Ishikawa (cell line): ENCODE measurements around the gene EGR4.

Source experiments
- CEBPB ChIP-seq: IDR thresholded peaks from 2 replicates; pipeline ENCODE4 v1.6.1; 2012
- CREB1 ChIP-seq: IDR thresholded peaks from 2 replicates; pipeline ENCODE4 v1.6.1; 2012; ENCODE audit warnings: low read depth
- EGR1 ChIP-seq: IDR thresholded peaks from 2 replicates; pipeline ENCODE4 v1.6.1; 2012
- EP300 ChIP-seq: IDR thresholded peaks from 2 replicates; pipeline ENCODE4 v1.6.1; 2012; ENCODE audit warnings: borderline replicate concordance
- FOXM1 ChIP-seq: IDR thresholded peaks from 2 replicates; pipeline ENCODE4 v1.6.1; 2012; ENCODE audit warnings: low read depth, borderline replicate concordance
- NFIC ChIP-seq: IDR thresholded peaks from 2 replicates; pipeline ENCODE4 v1.6.1; 2012
- RAD21 ChIP-seq: IDR thresholded peaks from 2 replicates; pipeline ENCODE4 v1.6.1; 2012; ENCODE audit warnings: low read depth
- TAF1 ChIP-seq: IDR thresholded peaks from 2 replicates; pipeline ENCODE4 v1.6.1; 2012; ENCODE audit warnings: low read depth, mild to moderate bottlenecking
- TCF12 ChIP-seq: IDR thresholded peaks from 2 replicates; pipeline ENCODE4 v1.6.1; 2012; ENCODE audit warnings: low read depth
- TEAD4 ChIP-seq: IDR thresholded peaks from 2 replicates; pipeline ENCODE4 v1.6.1; 2012
- YY1 ChIP-seq: IDR thresholded peaks from 2 replicates; pipeline ENCODE4 v1.6.1; 2012; ENCODE audit warnings: low read depth
- ZBTB7A ChIP-seq: IDR thresholded peaks from 2 replicates; pipeline ENCODE4 v1.6.1; 2012; ENCODE audit warnings: low read depth
- TF ChIP-seq, protein P1 (sequence below): IDR thresholded peaks from 2 replicates; pipeline ENCODE4 v1.6.1; 2012; ENCODE audit warnings: low read depth, mild to moderate bottlenecking
- TF ChIP-seq, protein P2 (sequence below): IDR thresholded peaks from 2 replicates; pipeline ENCODE4 v1.6.1; 2012
- TF ChIP-seq, protein P3 (sequence below): IDR thresholded peaks from 2 replicates; pipeline ENCODE4 v1.6.1; 2012

EGR4 gene

DNA sequence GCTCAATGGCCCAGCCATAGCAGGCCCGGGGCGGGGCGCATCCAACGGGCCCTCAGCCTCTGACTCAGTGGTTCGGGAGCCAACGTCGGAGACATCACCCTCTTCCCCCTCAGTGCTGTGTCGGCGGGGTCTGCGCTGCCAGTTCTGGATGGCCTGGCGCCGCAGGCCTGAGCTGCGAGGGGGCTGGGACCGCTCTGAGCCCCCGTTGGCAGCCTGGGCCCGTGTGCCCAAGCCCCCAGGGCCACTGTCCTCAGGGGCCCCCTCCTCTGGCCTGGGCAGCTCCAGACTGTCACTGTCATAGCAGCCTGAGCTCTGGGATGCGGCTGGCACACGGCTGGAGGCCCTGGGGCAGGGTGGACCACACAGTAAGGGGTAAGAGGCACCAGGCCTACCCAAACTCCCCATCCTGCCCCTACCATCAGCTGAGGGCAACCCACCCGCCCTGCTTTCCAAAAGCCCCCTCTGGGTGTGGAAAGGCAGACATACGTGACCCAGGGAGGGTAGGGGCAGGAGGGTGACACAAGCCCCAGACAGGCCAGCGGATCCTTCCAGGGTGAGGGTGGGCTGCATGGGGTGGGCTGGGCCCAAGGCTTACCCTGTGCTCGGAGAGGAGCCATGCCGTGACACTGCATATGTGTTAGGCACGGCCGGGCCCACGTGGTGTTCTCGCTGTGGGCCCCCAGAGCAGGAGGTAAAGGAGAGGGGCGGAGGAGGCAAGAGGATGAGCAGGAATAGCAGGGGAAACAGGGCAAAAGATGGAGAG is 27.9 kb downstream of the EGR4 start:
- TF ChIP-seq EGR1 (no peak), RAD21 (no peak), CEBPB (no peak), FOXM1 (no peak), YY1 (no peak), CREB1 (no peak), TAF1 (no peak), EP300 (no peak), NFIC (no peak), ZBTB7A (no peak)
- TF ChIP-seq, protein P1, sequence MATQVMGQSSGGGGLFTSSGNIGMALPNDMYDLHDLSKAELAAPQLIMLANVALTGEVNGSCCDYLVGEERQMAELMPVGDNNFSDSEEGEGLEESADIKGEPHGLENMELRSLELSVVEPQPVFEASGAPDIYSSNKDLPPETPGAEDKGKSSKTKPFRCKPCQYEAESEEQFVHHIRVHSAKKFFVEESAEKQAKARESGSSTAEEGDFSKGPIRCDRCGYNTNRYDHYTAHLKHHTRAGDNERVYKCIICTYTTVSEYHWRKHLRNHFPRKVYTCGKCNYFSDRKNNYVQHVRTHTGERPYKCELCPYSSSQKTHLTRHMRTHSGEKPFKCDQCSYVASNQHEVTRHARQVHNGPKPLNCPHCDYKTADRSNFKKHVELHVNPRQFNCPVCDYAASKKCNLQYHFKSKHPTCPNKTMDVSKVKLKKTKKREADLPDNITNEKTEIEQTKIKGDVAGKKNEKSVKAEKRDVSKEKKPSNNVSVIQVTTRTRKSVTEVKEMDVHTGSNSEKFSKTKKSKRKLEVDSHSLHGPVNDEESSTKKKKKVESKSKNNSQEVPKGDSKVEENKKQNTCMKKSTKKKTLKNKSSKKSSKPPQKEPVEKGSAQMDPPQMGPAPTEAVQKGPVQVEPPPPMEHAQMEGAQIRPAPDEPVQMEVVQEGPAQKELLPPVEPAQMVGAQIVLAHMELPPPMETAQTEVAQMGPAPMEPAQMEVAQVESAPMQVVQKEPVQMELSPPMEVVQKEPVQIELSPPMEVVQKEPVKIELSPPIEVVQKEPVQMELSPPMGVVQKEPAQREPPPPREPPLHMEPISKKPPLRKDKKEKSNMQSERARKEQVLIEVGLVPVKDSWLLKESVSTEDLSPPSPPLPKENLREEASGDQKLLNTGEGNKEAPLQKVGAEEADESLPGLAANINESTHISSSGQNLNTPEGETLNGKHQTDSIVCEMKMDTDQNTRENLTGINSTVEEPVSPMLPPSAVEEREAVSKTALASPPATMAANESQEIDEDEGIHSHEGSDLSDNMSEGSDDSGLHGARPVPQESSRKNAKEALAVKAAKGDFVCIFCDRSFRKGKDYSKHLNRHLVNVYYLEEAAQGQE, result no peak

DNA sequence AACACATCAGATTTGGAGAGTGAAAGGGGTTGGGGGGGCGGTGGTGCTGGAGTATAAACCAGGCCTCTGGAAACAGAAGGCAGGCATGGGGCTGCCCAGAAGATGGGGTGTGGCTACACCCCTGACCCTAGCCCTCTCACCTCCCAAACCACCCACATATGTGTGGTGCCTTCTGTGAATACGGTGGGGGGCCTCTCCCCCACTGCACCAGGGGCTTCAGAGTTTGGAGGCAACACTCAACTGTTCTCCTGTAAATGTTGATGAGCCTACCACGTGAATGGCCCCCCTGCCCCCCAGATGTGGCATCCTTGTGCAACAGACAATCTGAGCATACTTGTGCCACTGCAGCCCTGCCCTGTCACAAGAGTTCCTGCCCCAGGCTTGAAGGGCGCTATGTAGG is 28.6 kb downstream of the EGR4 start:
- TF ChIP-seq RAD21 (no peak), TCF12 (no peak), CEBPB (0 out of 2 replicates have a peak, but pooled peaks have one; percentile 14), EGR1 (no peak), FOXM1 (no peak)

DNA sequence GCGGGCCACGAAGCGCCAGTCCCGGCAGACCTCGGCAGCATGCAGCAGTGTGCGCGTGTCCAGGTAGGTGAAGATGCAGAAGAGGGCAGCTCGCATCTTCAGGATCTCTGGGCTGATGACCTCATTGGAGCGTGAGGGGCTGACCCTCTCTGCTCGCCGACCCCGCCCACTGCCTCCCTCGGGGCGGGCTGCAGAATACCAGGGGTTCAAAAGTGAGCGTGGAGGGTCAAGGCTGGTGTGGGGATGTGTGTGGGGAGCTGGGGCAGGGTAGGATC is 29.1 kb downstream of the EGR4 start:
- TF ChIP-seq CREB1 (no peak), CEBPB (no peak), YY1 (no peak), EGR1 (no peak), RAD21 (no peak), TEAD4 (no peak), FOXM1 (no peak), NFIC (no peak), ZBTB7A (no peak), TAF1 (no peak)
- TF ChIP-seq, protein P2, sequence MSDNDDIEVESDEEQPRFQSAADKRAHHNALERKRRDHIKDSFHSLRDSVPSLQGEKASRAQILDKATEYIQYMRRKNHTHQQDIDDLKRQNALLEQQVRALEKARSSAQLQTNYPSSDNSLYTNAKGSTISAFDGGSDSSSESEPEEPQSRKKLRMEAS, result no peak
- TF ChIP-seq, protein P3, sequence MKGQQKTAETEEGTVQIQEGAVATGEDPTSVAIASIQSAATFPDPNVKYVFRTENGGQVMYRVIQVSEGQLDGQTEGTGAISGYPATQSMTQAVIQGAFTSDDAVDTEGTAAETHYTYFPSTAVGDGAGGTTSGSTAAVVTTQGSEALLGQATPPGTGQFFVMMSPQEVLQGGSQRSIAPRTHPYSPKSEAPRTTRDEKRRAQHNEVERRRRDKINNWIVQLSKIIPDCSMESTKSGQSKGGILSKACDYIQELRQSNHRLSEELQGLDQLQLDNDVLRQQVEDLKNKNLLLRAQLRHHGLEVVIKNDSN, result no peak

DNA sequence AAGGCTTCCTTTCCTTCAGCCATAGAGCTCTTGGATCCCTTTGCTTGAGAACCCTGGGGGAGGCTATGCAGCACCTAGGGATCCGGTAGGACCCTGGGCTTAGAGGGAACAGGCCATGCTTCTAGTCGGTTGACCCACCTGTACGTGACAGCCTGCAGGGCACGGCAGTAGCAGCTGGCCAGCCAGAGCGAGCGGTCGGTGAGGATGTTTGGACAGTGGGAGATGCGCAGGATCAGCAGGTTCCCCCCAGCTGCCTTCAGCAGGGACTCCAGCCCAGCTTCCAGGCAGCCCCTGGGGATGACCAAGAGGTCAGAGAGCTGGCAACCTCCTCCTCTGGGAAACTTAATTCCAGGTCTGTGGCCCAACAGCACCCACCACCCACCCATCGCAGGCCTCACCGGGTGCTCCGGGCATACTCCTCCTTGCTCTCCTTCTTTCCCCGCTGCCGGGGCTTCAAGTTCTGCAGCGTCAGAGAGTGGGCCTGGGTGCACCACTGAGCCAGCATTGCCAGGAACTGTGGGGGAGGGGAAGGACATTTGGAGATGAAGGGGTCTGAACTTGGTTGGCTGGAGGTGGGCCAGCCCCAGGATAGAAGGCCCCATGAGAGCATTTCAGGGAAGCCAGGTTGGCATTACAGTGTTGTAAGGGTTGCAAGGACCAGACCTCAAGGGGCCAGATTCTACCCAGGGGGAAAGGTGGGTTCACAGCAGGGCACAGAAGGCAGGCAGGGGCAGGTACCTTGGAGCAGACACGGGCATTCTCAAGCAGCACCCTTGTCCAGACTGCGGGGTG is 29.6 kb downstream of the EGR4 start:
- TF ChIP-seq NFIC, result no peak
- TF ChIP-seq FOXM1, result no peak
- TF ChIP-seq, protein P2, result no peak
- TF ChIP-seq, protein P3, result no peak
- no peak for TF ChIP-seq TCF12
- no peak for TF ChIP-seq EGR1
- TF ChIP-seq YY1, result no peak
- TF ChIP-seq ZBTB7A, result no peak
- no peak for TF ChIP-seq CREB1
- no peak for TF ChIP-seq CEBPB
- TF ChIP-seq RAD21, result no peak
- no peak for TF ChIP-seq TEAD4

DNA sequence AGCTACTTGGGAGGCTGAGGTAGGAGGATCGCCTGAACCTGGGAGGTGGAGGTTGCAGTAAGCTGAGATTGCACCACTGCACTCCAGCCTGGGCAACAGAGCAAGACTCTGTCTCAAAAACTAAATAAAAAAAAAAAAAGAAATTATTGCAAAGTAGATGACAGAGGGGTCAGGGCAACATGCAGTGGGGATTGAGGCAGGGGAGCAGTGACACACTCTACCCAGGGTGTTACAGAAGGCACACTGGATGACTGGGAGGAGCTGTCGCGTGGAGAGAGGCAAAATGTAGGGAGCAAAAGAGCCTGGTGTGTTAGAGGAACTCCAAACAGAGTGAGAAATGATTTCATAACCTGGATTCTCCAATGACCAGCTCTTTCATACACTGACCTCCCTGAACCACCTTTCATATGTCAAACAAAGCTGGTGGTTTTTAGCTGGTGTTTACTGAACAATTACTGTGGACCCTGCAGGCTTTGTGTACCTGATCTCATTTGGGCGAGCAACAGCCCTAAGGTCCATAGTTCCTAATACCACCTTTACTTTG is 31.2 kb downstream of the EGR4 start:
- TF ChIP-seq EGR1 (no peak), YY1 (no peak)

DNA sequence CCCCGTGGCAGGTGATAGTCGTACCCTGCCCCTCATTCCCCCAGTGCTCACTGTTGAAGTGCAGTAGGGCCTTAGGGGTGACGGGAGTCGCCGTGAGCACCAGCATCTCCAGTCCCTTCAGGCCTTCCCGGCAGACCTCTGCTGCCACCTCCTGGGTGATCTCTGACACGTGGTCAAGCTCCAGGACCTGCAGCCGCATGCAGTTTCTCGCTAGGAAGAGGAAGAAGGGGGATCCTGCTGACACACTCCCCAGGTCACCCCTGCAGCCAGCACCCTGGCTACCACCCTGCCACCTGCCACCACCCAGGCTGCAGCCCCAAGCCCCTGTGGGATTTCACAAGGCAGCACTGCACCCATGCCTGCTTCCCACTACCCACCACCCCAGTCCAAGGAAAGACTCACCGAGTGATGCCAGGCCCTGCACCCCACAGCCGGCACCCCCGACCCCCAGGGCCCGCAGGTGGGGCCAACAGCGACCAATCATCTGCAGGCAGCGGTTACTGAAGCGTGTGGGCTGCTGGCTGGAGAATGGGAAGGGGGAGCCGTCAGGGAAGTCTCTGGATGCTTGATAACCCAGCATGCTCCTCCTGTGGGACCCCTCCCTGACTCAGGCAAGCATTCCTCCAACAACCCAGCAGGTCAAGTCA is 32.9 kb downstream of the EGR4 start:
- TF ChIP-seq, protein P2, result 0 out of 2 replicates have a peak, but pooled peaks have one; percentile 33
- no peak for TF ChIP-seq YY1
- TF ChIP-seq, protein P3, result peak; percentile 46
- TF ChIP-seq EP300, result no peak
- TF ChIP-seq RAD21, result peak; percentile 58; the same call in 1 of the 2 replicates
- TF ChIP-seq CEBPB, result no peak
- no peak for TF ChIP-seq TEAD4
- TF ChIP-seq FOXM1, result no peak
